ENCODE results near the gene ODF2.

ODF2 gene

DNA sequence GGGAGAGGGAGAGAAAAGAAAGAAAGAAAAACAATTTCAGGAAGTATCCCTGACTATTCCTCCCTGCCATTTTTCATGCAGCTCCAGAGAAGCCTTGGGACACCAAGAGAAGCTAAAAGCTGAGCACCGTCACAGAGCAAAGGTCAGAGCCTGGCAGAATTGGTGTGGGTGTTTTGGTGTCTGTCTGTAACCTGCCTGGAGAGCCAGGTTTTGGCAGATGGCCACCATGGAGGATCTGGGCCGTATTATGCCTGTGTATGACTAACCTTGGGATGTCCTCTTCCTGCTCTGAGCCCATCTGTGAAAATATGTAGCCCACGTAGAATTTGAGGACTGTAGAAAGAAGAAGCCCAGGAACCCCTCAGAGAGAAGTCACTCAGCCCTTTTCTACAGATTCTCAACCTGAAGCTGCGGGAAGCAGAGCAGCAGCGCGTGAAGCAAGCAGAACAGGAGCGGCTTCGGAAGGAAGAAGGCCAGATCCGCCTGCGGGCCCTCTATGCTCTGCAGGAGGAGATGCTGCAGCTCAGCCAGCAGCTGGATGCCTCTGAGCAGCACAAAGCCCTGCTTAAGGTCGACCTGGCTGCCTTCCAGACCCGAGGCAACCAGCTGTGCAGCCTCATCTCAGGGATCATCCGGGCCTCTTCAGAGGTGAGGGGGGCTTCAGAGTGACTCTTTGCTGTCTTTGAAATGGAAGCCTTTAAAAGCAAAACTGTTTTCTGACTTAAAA, 67.6 kb downstream of the ODF2 start:
- no peak for FAIRE-seq
- DNase-seq (ENCODE audit: insufficient read length, low spot score): no peak

DNA sequence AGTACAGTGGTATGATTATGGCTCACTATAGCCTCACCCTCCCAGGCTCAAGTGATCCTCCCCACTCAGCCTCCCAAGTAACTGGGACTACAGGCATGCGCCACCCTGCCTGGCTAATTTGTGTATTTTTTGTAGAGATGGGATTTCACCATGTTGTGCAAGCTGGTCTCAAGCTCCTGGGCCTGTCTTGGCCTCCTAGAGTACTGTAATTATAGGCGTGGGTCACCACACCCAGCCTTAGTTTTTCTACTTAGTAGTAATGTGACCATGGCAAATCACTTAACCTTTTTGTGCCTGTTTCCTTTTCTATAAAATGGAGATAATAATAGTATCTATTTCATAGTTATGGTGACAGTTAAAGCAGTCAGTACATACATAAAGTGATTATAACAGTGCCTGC, 70.9 kb downstream of the ODF2 start:
- FAIRE-seq (no peak), DNase-seq (ENCODE audit: insufficient read length, low spot score) (no peak)

DNA sequence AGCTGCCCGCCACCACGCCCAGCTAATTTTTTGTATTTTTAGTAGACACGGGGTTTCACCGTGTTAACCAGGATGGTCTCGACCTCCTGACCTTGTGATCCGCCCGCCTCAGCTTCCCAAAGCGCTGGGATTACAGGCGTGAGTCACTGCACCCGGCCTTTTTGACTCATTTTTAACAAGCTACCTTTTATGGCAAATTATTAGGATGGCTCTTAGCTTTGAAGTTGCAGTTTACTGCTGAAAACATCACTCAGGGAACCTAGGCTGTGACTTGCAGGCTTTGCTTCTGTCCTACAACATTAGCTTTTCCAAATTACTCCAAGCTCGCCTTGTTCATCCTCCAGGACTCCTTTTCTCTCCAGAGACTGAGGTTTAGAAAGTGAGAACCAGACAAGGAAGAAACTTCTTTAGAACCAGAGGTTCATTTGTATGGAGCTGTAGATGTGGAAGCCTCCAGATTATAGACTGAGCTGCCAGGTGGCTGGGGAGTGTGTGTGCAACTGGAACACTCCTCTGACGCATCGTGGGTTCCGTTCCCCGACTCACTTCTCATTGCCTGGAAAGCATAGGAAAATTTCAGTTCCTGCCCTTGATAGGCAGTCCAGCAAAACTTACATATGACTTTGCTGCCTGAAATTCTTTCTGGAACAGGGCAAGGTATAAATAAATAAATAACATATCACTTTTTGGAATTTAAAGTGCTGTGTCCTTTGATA, 72.8 kb downstream of the ODF2 start:
- no peak for FAIRE-seq
- DNase-seq (ENCODE audit: insufficient read length, low spot score): no peak

DNA sequence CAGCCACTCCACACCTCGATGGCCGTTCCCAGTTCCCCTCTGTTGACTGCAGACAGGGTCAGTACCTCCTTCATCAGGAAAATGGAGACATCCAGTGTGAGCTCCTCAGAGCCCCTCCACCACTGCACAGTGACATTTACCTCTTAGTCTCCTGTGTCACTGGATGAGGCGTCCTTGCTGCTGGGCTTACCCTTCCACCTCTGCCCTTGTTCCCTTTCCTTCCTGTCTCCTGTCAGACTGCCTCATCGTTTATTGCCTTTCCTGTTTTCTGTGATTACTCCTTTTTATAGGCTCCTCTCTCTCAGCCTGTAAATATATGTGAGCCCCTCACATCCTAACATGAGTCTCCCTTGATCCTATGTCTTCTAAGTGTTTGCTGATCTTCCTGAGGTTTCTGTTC, 73.4 kb downstream of the ODF2 start:
- FAIRE-seq (no peak), DNase-seq (ENCODE audit: insufficient read length, low spot score) (no peak)

- DNase-seq (ENCODE audit: insufficient read length, low spot score): no peak
- no peak for FAIRE-seq
These were observed 76.8 kb downstream of the ODF2 start for GRCh38 chr9:128532581-128532980.

DNA sequence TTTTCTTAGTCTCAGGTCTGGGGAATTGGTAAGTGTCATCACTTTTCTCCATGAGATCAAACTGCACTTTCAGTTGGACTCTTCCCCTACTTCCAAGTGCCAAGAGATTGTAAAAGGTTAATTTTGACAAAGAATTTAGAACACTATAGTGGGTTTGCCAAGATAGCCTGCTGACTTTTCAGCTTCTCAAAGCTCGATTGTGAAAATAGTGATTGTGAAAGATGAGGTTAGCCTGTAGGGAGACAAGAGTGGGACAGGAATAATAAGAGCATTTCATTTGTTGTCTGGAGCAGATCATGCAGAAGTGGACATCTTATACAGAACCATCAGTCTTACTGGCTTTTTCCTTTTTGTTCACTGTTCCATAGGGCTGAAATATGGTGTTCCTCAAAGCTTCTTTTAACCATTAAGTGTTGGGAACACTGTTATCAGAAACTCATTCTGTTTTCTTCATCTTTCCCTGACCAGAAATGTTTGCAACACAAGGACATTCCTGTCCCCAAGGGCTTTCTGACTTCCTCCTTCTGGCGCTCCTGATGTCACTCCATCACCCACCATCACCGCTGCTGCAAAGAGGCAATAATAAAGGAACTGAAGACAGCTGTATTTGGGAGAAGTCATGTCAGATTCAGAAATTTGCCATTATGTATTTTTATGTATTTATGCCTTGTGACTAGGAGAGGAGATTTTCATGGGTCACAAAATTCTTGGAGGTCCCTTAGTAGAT, 85.0 kb downstream of the ODF2 start:
- no peak for DNase-seq (ENCODE audit: insufficient read length, low spot score)
- no peak for FAIRE-seq

GRCh38 chr9:128546504-128546903, 90.7 kb downstream of the ODF2 start:
- FAIRE-seq: no peak
- no peak for DNase-seq (ENCODE audit: insufficient read length, low spot score)

DNA sequence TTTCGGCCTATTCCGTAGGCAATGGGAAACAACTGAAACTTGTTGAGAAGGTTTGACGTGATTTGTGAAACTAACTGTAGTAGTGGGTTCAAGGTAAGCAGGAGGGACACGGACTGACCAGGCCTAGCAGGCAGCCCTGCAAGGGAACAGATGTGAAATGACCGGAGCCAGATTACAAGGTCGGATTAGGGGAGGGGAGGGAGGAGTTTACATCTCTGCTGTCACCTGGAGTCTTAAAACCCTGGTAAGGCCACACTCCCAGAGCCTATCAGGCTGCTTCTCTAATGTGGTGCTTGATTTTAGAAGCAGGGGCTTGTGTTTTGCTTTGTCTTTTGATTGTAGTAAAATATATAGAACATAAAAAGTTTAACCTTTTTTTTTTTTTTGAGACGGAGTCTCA, 93.1 kb downstream of the ODF2 start:
- no peak for FAIRE-seq
- no peak for DNase-seq (ENCODE audit: insufficient read length, low spot score)

- no peak for FAIRE-seq
- no peak for DNase-seq (ENCODE audit: insufficient read length, low spot score)
These were observed 94.4 kb downstream of the ODF2 start for GRCh38 chr9:128550226-128550625.
